Epithelial cell of proximal tubule (primary cell): ENCODE results near the gene SLC13A5. TPM values are rescaled to one million over a fixed set of nuclear protein-coding genes. Genes with fewer than 3 reads are reported as not detected.

ENCODE experiments used
- DNase-seq: peaks from one replicate; pipeline ENCODE4 v3.0.0-alpha.2; 2011; ENCODE audit warnings: low read depth
- H3K4me3 ChIP-seq: 2 replicates; pipeline ENCODE4 v1.5.1; 2011; ENCODE audit warnings: low read depth, mild to moderate bottlenecking, low read length
- CTCF ChIP-seq: conservative IDR thresholded peaks from 2 replicates; pipeline ENCODE4 v1.5.1; 2012; ENCODE audit warnings: low read depth, mild to moderate bottlenecking, low read length
- total RNA-seq: library from RNA; depleted of rRNA; stranded (reverse); fragments of >200 nt; gene quantifications from 2 replicates; pipeline ENCODE4 v1.2.3, GENCODE V29; 2015

SLC13A5 gene
- total RNA-seq, 1 donor from 2014 or later: not detected

- TF ChIP-seq CTCF: no peak
- H3K4me3 ChIP-seq: no peak overlapping the region
- no peak for DNase-seq
These were observed 41.7 kb downstream of the SLC13A5 start for GRCh38 chr17:6671431-6671830.

- TF ChIP-seq CTCF: no peak
- no peak for DNase-seq
- no peak overlapping the region for H3K4me3 ChIP-seq
These were observed 42.2 kb downstream of the SLC13A5 start for GRCh38 chr17:6670999-6671398.

GRCh38 chr17:6670571-6670970 is 42.6 kb downstream of the SLC13A5 start:
- no peak overlapping the region for H3K4me3 ChIP-seq
- DNase-seq: no peak
- no peak for TF ChIP-seq CTCF

- DNase-seq: no peak
- H3K4me3 ChIP-seq: no peak overlapping the region
These were observed 43.5 kb downstream of the SLC13A5 start for GRCh38 chr17:6669479-6670212.

GRCh38 chr17:6668727-6669425 is 44.3 kb downstream of the SLC13A5 start:
- no peak for TF ChIP-seq CTCF
- H3K4me3 ChIP-seq: no peak overlapping the region
- no peak for DNase-seq

More at GRCh38 chr17:6669479-6670212, 43.5 kb downstream of the SLC13A5 start:
- no peak for TF ChIP-seq CTCF

- no peak for TF ChIP-seq CTCF
- no peak for DNase-seq
These were observed 45.0 kb downstream of the SLC13A5 start for GRCh38 chr17:6668219-6668618.

More at GRCh38 chr17:6668219-6668618, 45.0 kb downstream of the SLC13A5 start:
- H3K4me3 ChIP-seq: no peak overlapping the region
